AG04449 (cell line): ENCODE measurements around the gene MRPL20.

Source experiments
- CTCF ChIA-PET: fragments of 350-600 bp; formaldehyde crosslinking; extraction: SDS; loops from one replicate; lab custom pipeline; 2021; ENCODE audit warnings: antibody characterized with exemption; lab: Yijun Ruan, JAX
- POLR2A ChIA-PET: fragments of 400-600, 350-600 bp; formaldehyde crosslinking; extraction: SDS; loops from one replicate; lab custom pipeline; 2020; ENCODE audit warnings: antibody characterized with exemption, inconsistent platforms; lab: Yijun Ruan, JAX
- DNase-seq: peaks from one replicate; pipeline ENCODE4 v3.0.0-alpha.2; 2010; ENCODE audit warnings: low read depth, low spot score
- H3K4me3 ChIP-seq: 2 replicates; pipeline ENCODE4 v1.5.1; 2011; ENCODE audit warnings: low read depth, mild to moderate bottlenecking, control low read depth, low read length
- TF ChIP-seq, protein P1 (sequence below): IDR thresholded peaks from one replicate; pipeline ENCODE4 v1.5.1; 2011; ENCODE audit warnings: mild to moderate bottlenecking, moderate library complexity, low read length, control low read depth, inconsistent platforms; ENCODE audit not compliant: insufficient read depth; ENCODE audit errors: missing control alignments

The MRPL20 gene

DNA sequence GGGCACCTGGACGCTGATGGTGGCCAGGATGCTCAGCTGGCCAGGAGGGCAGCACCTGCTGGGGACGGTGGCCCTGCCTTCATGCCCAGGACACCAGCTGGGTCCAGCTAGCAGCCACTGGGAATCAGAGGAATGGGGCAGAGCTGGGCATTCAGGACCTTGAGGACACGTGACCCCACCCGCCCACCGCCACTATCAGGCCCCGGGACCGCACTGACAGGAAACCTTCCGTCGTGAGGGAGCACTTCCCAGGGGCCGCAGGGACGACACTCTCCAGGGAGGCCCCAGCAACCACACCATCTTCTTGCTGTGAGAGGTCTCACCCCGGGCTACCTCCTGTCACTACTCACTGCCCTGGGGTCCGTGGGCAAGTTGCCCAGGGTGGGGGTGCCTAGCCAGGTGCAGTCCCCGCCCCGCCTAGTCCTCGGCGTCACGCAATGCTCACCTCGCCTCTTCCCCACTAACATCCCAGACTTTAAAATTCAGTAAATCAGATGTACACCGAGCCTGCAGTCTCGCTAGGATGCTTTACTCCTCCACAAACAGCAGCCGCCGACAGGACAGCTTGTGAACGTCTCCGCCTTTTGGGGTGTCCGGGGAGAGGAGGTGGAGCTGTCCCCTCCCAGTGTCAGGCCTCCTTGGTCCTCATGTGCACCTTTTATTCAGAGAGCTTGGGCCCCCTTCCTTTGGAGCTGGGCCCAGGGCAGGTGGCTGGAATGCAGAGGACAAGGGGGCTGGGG, 33.3 kb upstream of the MRPL20 start:
- POLR2A ChIA-PET = no interaction called here
- no peak overlapping the region for H3K4me3 ChIP-seq
- CTCF ChIA-PET = interaction anchor here (0.7 to 4.8 kb wide), 18 partner anchors 8 to 68 kb away, joined by 3 to 22 read pairs (median 5); partner anchors contain the start of genes ANKRD65, ATAD3C and CCNL2
- TF ChIP-seq, protein P1, sequence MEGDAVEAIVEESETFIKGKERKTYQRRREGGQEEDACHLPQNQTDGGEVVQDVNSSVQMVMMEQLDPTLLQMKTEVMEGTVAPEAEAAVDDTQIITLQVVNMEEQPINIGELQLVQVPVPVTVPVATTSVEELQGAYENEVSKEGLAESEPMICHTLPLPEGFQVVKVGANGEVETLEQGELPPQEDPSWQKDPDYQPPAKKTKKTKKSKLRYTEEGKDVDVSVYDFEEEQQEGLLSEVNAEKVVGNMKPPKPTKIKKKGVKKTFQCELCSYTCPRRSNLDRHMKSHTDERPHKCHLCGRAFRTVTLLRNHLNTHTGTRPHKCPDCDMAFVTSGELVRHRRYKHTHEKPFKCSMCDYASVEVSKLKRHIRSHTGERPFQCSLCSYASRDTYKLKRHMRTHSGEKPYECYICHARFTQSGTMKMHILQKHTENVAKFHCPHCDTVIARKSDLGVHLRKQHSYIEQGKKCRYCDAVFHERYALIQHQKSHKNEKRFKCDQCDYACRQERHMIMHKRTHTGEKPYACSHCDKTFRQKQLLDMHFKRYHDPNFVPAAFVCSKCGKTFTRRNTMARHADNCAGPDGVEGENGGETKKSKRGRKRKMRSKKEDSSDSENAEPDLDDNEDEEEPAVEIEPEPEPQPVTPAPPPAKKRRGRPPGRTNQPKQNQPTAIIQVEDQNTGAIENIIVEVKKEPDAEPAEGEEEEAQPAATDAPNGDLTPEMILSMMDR = no peak
- no peak for DNase-seq

DNA sequence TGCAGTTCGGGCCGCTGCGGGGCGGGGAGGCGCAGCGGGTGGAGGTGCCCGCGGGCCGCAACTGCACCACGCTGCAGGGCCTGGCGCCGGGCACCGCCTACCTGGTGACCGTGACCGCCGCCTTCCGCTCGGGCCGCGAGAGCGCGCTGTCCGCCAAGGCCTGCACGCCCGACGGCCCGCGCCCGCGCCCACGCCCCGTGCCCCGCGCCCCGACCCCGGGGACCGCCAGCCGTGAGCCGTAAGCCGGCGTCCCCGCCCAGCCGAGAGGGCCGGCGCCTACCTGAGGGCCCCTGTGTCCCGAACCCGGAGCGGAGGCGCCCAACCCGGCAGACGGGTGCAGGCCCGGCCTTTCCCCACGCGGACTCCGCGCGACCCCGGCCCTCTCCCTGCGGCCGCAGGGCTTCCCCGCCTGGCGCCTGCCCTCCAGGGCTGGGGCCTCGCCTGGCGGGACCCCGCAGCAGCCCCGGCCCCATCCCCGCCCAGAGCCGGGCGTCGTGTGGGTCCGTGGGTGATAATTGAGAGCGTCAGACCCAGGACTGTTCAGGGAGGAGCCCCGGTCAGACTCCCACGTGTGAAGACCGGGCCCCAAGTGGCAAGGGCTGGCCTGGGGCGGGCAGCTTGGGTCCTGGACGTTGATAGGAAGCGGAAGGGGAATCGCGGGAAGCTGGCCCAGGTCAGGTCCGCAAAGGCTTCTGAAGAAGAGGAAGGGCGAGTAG, 32.6 kb upstream of the MRPL20 start:
- ChIA-PET CTCF (interaction anchor here (0.8 to 4.8 kb wide), 9 partner anchors 10 to 65 kb away, joined by 3 to 22 read pairs (median 5); partner anchors contain the start of genes ANKRD65 and CCNL2), POLR2A (no interaction called here)
- DNase-seq = no peak
- H3K4me3 ChIP-seq = no peak overlapping the region
- TF ChIP-seq, protein P1 = no peak

DNA sequence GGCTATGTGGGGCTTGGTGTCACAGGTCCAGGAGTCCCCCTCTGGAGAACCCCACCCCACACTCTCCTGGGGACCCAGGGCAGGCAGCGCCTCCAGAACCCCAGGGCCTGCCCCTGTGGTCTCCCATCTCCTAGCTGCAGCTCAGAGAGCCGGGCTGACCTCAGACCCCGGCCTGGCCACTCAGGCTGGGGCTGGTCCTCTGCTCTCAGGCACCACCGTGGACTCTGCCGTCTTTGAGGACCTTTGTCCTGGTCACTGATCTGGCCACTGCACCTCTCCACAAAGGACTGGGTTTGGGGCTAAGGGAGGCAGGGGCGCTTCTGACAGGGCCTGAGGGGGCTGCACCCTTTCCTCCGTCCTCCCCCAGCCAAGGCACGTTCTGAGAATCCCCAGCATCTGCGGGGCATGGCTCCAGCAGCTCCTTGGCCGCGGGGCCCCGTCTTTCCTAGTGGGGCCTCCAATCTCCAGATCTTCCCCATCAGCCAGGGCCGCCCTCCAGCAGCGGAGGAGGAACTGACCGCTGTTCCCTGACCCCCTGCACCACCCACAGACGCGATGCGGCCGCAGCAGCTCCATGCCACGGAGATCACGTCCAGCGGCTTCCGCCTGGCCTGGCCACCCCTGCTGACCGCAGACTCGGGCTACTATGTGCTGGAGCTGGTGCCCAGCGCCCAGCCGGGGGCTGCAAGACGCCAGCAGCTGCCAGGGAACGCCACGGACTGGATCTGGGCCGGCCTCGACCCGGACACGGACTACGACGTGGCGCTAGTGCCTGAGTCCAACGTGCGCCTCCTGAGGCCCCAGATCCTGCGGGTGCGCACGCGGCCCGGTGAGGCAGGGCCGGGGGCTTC, 31.7 kb upstream of the MRPL20 start:
- TF ChIP-seq, protein P1 = no peak
- no peak for DNase-seq
- ChIA-PET CTCF (interaction anchor here (1.1 to 4.8 kb wide), 4 partner anchors 9 to 90 kb away, joined by 3 to 22 read pairs (median 4); no protein-coding TSS in a partner anchor), POLR2A (no interaction called here)
- H3K4me3 ChIP-seq = no peak overlapping the region

DNA sequence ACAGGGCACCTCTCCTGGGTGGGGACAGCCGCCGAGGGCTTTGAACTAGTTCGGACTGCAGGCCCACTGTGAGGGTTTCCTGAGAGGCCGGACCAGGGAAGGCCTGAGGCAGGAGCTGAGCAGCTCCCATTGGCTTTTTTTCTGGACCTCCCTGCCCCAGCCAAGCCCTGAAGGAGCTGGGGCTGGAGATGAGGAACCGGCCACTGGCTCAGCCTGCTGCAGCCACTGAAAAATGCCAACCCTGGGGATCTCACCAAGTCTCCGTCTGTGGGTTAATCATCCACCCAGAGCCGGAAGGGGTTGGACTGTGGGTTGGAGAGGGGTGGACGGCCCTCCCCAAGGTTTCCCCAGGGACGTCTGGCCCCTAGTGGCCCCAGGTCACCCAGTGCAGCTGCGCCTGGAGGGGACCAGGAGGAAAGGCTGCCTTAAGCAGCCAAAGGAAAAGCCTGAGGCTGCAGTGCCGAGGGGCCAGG, 30.8 kb upstream of the MRPL20 start:
- DNase-seq = no peak
- TF ChIP-seq, protein P1 = no peak
- ChIA-PET POLR2A (no interaction called here), CTCF (interaction anchor here (1.2 to 1.4 kb wide), 2 partner anchors 20 to 89 kb away, joined by 3 to 4 read pairs; no protein-coding TSS in a partner anchor)
- H3K4me3 ChIP-seq = no peak overlapping the region

DNA sequence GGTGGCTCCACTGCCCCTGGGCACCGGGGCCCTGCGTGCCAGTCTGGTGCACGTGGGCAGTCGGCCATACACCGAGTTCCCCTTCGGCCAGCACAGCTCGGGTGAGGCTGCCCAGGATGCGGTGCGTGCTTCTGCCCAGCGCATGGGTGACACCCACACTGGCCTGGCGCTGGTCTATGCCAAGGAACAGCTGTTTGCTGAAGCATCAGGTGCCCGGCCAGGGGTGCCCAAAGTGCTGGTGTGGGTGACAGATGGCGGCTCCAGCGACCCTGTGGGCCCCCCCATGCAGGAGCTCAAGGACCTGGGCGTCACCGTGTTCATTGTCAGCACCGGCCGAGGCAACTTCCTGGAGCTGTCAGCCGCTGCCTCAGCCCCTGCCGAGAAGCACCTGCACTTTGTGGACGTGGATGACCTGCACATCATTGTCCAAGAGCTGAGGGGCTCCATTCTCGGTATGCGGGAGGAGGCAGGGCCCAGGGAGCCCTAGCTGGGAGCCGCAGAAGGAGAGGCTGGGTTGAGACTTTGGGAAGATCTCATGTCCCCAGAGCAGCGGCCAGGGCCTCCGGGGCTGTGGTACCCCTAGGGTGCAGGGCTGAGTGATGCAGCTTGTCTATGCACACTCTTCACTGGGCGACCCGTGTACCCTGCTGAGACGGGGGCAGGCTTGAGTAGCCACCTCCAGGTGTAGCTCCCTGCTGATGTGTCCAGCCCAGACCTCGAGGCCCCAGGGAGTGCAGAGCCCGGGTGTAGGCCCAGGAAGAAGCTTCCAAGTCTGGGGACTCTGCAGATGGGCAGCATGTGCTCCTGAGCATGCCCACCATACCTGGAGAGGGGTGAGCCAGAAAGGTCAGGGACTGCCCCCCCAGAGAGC, 30.2 kb upstream of the MRPL20 start:
- TF ChIP-seq, protein P1 = no peak

More for the DNA sequence above, 30.2 kb upstream of the MRPL20 start:
- ChIA-PET CTCF (interaction anchor here (1.4 kb wide), 1 partner anchor 21 kb away, joined by 4 read pairs; no protein-coding TSS in a partner anchor), POLR2A (no interaction called here)
- DNase-seq = no peak
- no peak overlapping the region for H3K4me3 ChIP-seq
